Measurements from ENCODE around the gene IRAK2.

The IRAK2 gene

DNA sequence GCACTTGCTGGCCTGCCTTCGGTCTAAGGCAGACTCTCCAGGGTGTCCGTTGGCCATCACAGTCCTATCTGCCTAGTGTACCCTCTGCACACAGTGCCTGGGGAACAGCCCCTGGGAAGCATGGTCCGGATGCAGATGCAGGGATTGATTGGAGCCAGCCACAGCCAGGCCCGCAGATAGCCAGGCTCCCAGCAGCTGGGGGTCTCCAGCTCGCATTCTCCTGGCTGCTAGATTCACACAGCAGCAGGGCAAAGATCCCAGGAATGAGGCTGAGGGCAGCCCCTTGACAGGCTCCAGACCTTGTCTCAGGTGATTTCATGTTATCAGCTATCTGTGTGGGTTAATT is 41.4 kb downstream of the IRAK2 start:
- no peak overlapping the region for H3K4me3 ChIP-seq (IDR thresholded peaks at IDR 0.05; ENCODE audit: insufficient read depth, low read depth, low read length)
- no peaks in the 10 kb centered on the region for H3K79me2 ChIP-seq (ENCODE audit: insufficient read depth, low read depth)
- no peaks in the 10 kb centered on the region for H3K4me1 ChIP-seq (ENCODE audit: low read depth, poor library complexity, severe bottlenecking)
- no peaks in the 10 kb centered on the region for H4K20me1 ChIP-seq (ENCODE audit: insufficient read depth)
- H2AFZ ChIP-seq (ENCODE audit: low read depth): no peak overlapping the region
- no peak overlapping the region for H3K27ac ChIP-seq
- TF ChIP-seq, protein P1, sequence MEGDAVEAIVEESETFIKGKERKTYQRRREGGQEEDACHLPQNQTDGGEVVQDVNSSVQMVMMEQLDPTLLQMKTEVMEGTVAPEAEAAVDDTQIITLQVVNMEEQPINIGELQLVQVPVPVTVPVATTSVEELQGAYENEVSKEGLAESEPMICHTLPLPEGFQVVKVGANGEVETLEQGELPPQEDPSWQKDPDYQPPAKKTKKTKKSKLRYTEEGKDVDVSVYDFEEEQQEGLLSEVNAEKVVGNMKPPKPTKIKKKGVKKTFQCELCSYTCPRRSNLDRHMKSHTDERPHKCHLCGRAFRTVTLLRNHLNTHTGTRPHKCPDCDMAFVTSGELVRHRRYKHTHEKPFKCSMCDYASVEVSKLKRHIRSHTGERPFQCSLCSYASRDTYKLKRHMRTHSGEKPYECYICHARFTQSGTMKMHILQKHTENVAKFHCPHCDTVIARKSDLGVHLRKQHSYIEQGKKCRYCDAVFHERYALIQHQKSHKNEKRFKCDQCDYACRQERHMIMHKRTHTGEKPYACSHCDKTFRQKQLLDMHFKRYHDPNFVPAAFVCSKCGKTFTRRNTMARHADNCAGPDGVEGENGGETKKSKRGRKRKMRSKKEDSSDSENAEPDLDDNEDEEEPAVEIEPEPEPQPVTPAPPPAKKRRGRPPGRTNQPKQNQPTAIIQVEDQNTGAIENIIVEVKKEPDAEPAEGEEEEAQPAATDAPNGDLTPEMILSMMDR (conservative IDR thresholded peaks at IDR 0.05; ENCODE audit: low read depth, low read length): no peak
- no peak overlapping the region for H3K4me2 ChIP-seq
- H3K27me3 ChIP-seq (ENCODE audit: insufficient read depth, low read depth): no peaks in the 10 kb centered on the region
- no peaks in the 10 kb centered on the region for H3K36me3 ChIP-seq (ENCODE audit: insufficient read depth)
- H3K9ac ChIP-seq: no peak overlapping the region

DNA sequence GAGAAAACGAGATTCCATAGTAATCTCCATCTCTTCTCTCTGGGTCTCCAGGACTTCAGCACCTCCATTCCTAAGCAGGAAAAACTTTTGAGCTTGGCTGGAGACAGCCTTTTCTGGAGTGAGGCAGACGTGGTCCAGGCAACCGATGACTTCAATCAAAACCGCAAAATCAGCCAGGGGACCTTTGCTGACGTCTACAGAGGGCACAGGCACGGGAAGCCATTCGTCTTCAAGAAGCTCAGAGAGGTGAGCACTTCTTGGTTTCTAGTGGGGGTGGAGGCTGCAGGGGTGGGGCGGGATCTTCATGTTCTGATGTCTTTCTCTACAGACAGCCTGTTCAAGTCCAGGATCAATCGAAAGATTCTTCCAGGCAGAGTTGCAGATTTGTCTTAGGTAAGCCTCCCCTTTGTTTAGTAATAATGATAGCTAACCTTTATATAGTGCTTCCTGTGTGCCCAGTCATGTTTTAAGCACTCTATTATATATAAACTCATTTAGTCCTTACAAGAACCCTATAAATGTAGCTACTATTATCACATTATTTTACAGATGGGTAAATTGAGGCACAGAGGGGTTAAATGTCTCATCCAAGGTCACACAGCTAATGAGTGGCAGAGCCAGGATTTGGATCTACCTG is 48.6 kb downstream of the IRAK2 start:
- no peaks in the 10 kb centered on the region for H3K79me2 ChIP-seq (ENCODE audit: insufficient read depth, low read depth)
- H3K36me3 ChIP-seq (ENCODE audit: insufficient read depth): no peaks in the 10 kb centered on the region
- TF ChIP-seq, protein P1 (conservative IDR thresholded peaks at IDR 0.05; ENCODE audit: low read depth, low read length): no peak
- H3K4me1 ChIP-seq (ENCODE audit: low read depth, poor library complexity, severe bottlenecking): no peaks in the 10 kb centered on the region
- no peak overlapping the region for H3K4me2 ChIP-seq
- no peak overlapping the region for H3K4me3 ChIP-seq (IDR thresholded peaks at IDR 0.05; ENCODE audit: insufficient read depth, low read depth, low read length)
- H2AFZ ChIP-seq (ENCODE audit: low read depth): no peak overlapping the region
- H3K9ac ChIP-seq: no peak overlapping the region
- no peak overlapping the region for H3K27ac ChIP-seq
- no peaks in the 10 kb centered on the region for H3K27me3 ChIP-seq (ENCODE audit: insufficient read depth, low read depth)
- H4K20me1 ChIP-seq (ENCODE audit: insufficient read depth): no peaks in the 10 kb centered on the region

DNA sequence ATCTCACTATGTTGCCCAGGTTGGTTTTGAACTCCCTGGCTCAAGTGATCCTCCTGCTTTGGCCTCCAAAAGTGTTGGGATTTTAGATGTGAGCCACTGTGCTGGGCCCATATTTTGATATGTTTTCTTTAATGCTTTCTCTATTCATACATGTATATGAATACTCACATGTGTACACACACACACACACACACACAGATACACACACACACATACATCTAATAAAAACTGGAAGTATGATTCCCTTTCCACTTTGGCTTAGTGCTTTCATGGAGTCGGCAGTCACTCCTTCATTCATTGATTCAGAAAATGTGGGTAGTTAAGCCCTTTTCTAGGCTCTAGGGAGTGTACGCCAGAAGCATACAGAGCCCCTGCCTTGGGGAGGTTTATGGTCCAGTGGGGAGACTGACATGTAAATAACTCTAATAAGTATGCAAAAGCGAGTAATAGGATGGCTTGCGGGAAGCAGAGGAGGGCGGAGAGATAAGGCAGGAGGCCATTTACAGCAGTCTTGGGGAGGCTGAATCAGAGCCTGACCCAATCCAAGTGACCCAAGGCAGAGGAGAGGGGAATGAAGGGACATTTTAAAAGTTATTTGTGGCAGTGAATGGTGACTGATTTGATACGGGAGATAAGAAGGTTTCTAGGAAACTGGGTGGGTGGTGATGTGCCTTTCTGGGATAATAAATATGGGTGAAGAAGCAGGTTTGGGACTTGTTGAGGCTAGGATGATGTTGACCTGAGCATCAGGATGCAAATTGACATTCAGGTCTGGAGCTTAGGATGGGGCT is 51.1 kb downstream of the IRAK2 start:
- Histone ChIP-seq H3K4me1 (ENCODE audit: low read depth, poor library complexity, severe bottlenecking) (peaks cover 7% of the 10 kb centered on the region), H3K36me3 (ENCODE audit: insufficient read depth) (no peaks in the 10 kb centered on the region), H2AFZ (ENCODE audit: low read depth) (no peak overlapping the region), H3K4me2 (no peak overlapping the region), H3K27ac (no peak overlapping the region), H3K4me3 (IDR thresholded peaks at IDR 0.05; ENCODE audit: insufficient read depth, low read depth, low read length) (no peak overlapping the region), H3K27me3 (ENCODE audit: insufficient read depth, low read depth) (no peaks in the 10 kb centered on the region), H4K20me1 (ENCODE audit: insufficient read depth) (no peaks in the 10 kb centered on the region), H3K79me2 (ENCODE audit: insufficient read depth, low read depth) (no peaks in the 10 kb centered on the region), H3K9ac (no peak overlapping the region)
- TF ChIP-seq, protein P1 (conservative IDR thresholded peaks at IDR 0.05; ENCODE audit: low read depth, low read length): no peak

DNA sequence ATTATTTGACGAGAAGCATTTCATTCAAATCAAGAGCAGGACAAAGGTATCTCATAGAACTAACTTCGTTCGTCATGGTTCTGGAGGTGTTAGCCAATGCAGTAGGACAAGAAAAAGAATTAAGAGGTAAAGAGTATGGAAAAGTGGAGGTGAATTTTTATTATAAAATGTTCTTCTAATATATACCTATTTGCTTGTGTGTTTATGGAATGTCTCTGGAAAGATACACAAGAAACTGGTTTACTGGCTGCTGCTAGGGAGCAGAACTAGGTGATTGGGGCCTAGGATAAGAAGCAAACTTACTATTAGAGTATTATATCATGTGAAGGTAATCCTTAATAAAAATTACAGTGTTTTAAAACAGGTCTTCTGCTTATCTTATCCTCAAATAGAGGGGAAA is 52.6 kb downstream of the IRAK2 start:
- H3K4me1 ChIP-seq (ENCODE audit: low read depth, poor library complexity, severe bottlenecking): peaks cover 16% of the 10 kb centered on the region
- no peaks in the 10 kb centered on the region for H3K36me3 ChIP-seq (ENCODE audit: insufficient read depth)
- H3K27me3 ChIP-seq (ENCODE audit: insufficient read depth, low read depth): no peaks in the 10 kb centered on the region
- H3K4me2 ChIP-seq: no peak overlapping the region
- no peaks in the 10 kb centered on the region for H4K20me1 ChIP-seq (ENCODE audit: insufficient read depth)
- no peak overlapping the region for H3K27ac ChIP-seq
- no peaks in the 10 kb centered on the region for H3K79me2 ChIP-seq (ENCODE audit: insufficient read depth, low read depth)
- TF ChIP-seq, protein P1 (conservative IDR thresholded peaks at IDR 0.05; ENCODE audit: low read depth, low read length): no peak
- H2AFZ ChIP-seq (ENCODE audit: low read depth): no peak overlapping the region
- no peak overlapping the region for H3K4me3 ChIP-seq (IDR thresholded peaks at IDR 0.05; ENCODE audit: insufficient read depth, low read depth, low read length)
- no peak overlapping the region for H3K9ac ChIP-seq

Measured in KMS-11 (cell line).